ENCODE data around the gene SASH1. TPM values are rescaled to one million over a fixed set of nuclear protein-coding genes. Genes with fewer than 3 reads are reported as not detected.

The SASH1 gene
- total and polyA plus RNA-seq, 2 experiments from 2014 or later, result 7.5 to 7.8 TPM

DNA sequence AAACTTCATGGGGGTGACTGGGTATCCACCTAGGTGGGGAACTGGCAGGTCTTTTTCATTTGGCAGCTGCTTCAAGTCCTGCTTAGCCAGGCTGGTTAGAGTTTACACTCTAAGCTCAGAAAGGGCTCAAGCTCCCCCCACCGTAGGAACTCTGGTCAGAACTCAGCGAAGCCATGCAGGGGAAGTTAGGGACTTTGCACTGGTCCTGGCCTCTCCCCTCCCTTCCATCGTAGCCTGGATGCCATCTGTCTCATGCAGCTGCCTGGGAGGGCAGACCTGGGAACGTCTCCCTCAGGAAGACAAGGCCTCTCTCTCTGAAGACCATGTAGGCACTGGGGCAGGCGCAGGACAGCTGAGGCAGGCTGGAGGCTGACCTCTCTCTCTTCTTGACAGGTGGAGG lies 220.4 kb downstream of the SASH1 start:
- Histone ChIP-seq H2AFZ (no peak overlapping the region), H3K79me2 (no peaks in the 10 kb centered on the region), H3K9me3 (ENCODE audit: low read depth) (no peaks in the 10 kb centered on the region), H3K4me2 (no peak overlapping the region), H4K20me1 (ENCODE audit: insufficient read depth, poor library complexity, severe bottlenecking) (no peaks in the 10 kb centered on the region), H3K27me3 (no peaks in the 10 kb centered on the region), H3K4me3 (no peak overlapping the region), H3K36me3 (replicated peaks; ENCODE audit: insufficient read depth, low read depth) (no peaks in the 10 kb centered on the region), H3K4me1 (ENCODE audit: insufficient read depth) (no peaks in the 10 kb centered on the region), H3K9me2 (replicated peaks; ENCODE audit: insufficient read depth) (no peaks in the 10 kb centered on the region), H3K27ac (no peak overlapping the region)
- DNase-seq (ENCODE audit: low spot score), result no peak
- TF ChIP-seq, protein P1, sequence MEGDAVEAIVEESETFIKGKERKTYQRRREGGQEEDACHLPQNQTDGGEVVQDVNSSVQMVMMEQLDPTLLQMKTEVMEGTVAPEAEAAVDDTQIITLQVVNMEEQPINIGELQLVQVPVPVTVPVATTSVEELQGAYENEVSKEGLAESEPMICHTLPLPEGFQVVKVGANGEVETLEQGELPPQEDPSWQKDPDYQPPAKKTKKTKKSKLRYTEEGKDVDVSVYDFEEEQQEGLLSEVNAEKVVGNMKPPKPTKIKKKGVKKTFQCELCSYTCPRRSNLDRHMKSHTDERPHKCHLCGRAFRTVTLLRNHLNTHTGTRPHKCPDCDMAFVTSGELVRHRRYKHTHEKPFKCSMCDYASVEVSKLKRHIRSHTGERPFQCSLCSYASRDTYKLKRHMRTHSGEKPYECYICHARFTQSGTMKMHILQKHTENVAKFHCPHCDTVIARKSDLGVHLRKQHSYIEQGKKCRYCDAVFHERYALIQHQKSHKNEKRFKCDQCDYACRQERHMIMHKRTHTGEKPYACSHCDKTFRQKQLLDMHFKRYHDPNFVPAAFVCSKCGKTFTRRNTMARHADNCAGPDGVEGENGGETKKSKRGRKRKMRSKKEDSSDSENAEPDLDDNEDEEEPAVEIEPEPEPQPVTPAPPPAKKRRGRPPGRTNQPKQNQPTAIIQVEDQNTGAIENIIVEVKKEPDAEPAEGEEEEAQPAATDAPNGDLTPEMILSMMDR (IDR thresholded peaks at IDR 0.05; ENCODE audit: poor library complexity), result no peak
- WGBS (ENCODE audit: low lambda C conversion rate, missing lambda C conversion rate), result 83% methylated on average over 5 of the region's 5 CpGs

DNA sequence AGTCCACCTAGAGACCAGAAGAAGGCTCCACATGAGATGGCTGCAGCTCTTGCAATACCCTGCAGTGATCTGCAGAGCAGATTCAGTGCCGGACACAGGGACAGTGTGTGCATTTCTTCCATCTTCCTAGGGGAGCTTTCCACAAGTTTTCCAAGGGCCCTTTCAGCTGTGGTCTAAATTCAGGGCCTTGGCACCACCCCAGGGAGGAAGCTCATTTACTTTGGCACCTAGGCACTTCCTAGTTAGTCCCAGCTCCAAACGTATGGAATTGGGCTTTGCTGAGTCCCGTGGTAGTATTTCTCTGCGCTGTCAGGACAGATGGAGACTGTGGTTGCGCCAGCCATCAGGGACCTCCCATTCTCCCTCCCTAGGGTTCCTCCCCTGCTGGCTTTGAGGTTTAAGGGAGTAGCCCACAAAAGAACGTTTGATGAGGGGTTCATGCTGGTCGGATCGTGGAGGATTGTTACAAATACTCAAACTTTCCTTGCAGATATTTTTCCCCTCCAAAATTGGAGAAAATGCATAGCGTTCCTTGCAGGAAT lies 221.9 kb downstream of the SASH1 start:
- Histone ChIP-seq H3K79me2 (no peaks in the 10 kb centered on the region), H3K27ac (no peak overlapping the region), H4K20me1 (ENCODE audit: insufficient read depth, poor library complexity, severe bottlenecking) (no peaks in the 10 kb centered on the region), H3K27me3 (no peaks in the 10 kb centered on the region), H3K36me3 (replicated peaks; ENCODE audit: insufficient read depth, low read depth) (no peaks in the 10 kb centered on the region), H3K4me2 (no peak overlapping the region), H3K9me2 (replicated peaks; ENCODE audit: insufficient read depth) (no peaks in the 10 kb centered on the region), H3K4me1 (ENCODE audit: insufficient read depth) (no peaks in the 10 kb centered on the region), H2AFZ (no peak overlapping the region), H3K9me3 (ENCODE audit: low read depth) (no peaks in the 10 kb centered on the region), H3K4me3 (no peak overlapping the region)
- no peak for TF ChIP-seq EZH2phosphoT487 (IDR thresholded peaks at IDR 0.05; ENCODE audit: low read depth, severe bottlenecking, unreplicated experiment)
- TF ChIP-seq EZH2 (IDR thresholded peaks at IDR 0.05; ENCODE audit: borderline replicate concordance), result no peak
- TF ChIP-seq, protein P1 (IDR thresholded peaks at IDR 0.05; ENCODE audit: poor library complexity), result no peak
- WGBS (ENCODE audit: low lambda C conversion rate, missing lambda C conversion rate), result 79% methylated on average over 9 of the region's 9 CpGs
- no peak for DNase-seq (ENCODE audit: low spot score)

DNA sequence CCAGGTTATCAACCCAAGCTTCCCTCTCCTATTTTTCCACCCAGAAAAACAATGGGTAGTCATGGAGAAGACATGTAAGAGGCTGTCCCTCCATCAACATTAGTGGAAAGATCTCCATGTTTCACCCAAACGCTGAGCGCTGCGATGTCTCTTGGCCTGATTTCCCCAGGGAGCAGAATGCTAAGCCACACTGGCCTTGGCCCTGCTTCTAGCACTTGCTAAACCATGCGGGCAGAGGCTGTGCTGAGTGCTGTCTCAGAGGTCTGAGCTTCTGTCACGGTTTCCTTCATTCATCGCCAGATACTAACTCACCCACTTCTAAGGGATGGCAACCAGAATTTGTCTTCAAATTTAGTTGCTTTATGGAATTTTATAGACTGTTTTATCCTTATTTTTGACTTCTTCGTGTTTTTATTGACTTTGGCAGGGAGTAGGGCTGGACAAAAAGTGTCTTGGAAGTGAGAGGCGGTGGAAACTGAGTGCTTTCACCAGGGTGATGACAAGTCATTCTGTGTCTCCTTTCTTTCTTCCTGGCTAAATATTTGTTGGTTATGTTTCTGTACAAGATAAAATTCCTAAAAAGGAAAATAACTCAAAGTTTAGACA lies 222.8 kb downstream of the SASH1 start:
- H3K27me3 ChIP-seq, result no peaks in the 10 kb centered on the region

More for the DNA sequence above, 222.8 kb downstream of the SASH1 start:
- 86% methylated on average over 8 of the region's 8 CpGs for WGBS (ENCODE audit: low lambda C conversion rate, missing lambda C conversion rate)
- H3K4me3 ChIP-seq, result no peak overlapping the region
- H3K9me2 ChIP-seq (replicated peaks; ENCODE audit: insufficient read depth), result no peaks in the 10 kb centered on the region
- no peaks in the 10 kb centered on the region for H3K79me2 ChIP-seq
- H3K4me1 ChIP-seq (ENCODE audit: insufficient read depth), result no peaks in the 10 kb centered on the region
- TF ChIP-seq, protein P1 (IDR thresholded peaks at IDR 0.05; ENCODE audit: poor library complexity), result no peak
- no peak overlapping the region for H2AFZ ChIP-seq
- no peak overlapping the region for H3K4me2 ChIP-seq
- DNase-seq (ENCODE audit: low spot score), result no peak
- no peaks in the 10 kb centered on the region for H3K9me3 ChIP-seq (ENCODE audit: low read depth)
- no peak overlapping the region for H3K27ac ChIP-seq
- no peaks in the 10 kb centered on the region for H4K20me1 ChIP-seq (ENCODE audit: insufficient read depth, poor library complexity, severe bottlenecking)
- H3K36me3 ChIP-seq (replicated peaks; ENCODE audit: insufficient read depth, low read depth), result no peaks in the 10 kb centered on the region
